Stimulated activated CD4-positive, alpha-beta T cell treated with anti-CD3 and anti-CD28 coated beads, Interleukin-1b, Interleukin-23, amount 100 ng/mL, for 4 hours (primary cell): ENCODE results near the gene KRT79.

Source experiments
- DNase-seq, 2 donors: peaks; one replicate each; pipeline ENCODE4 v3.0.0-alpha.2; 2020; ENCODE audit warnings: low read depth in 2 of 2

KRT79 gene

GRCh38 chr12:52835271-52836041, 1.3 kb upstream of the KRT79 start:
- no peak for DNase-seq

GRCh38 chr12:52834727-52835001, 553 bp upstream of the KRT79 start:
- DNase-seq = no peak

GRCh38 chr12:52832985-52833905, 866 bp downstream of the KRT79 start:
- DNase-seq = no peak

- no peak for DNase-seq
Measured at GRCh38 chr12:52832451-52832850, 1.7 kb downstream of the KRT79 start.

- DNase-seq = no peak
Measured at GRCh38 chr12:52831251-52831650, 2.9 kb downstream of the KRT79 start.

- no peak for DNase-seq
Measured at GRCh38 chr12:52829986-52830770, 3.9 kb downstream of the KRT79 start.

- no peak for DNase-seq
Measured at GRCh38 chr12:52828591-52829021, 5.5 kb downstream of the KRT79 start.

GRCh38 chr12:52828156-52828555, 6.0 kb downstream of the KRT79 start:
- DNase-seq = no peak

- DNase-seq = no peak
Measured at GRCh38 chr12:52827499-52828090, 6.5 kb downstream of the KRT79 start.

GRCh38 chr12:52826611-52827498, 7.3 kb downstream of the KRT79 start:
- DNase-seq = no peak

GRCh38 chr12:52825961-52826360, 8.2 kb downstream of the KRT79 start:
- no peak for DNase-seq

GRCh38 chr12:52824741-52825410, 9.2 kb downstream of the KRT79 start:
- DNase-seq = no peak

- no peak for DNase-seq
Measured at GRCh38 chr12:52823761-52824450, 10.2 kb downstream of the KRT79 start.

- DNase-seq = no peak
Measured at GRCh38 chr12:52822771-52823510, 11.2 kb downstream of the KRT79 start.

- no peak for DNase-seq
Measured at GRCh38 chr12:52821826-52822660, 12.1 kb downstream of the KRT79 start.

GRCh38 chr12:52821071-52821730, 12.9 kb downstream of the KRT79 start:
- DNase-seq = no peak

GRCh38 chr12:52820521-52820920, 13.6 kb downstream of the KRT79 start:
- no peak for DNase-seq
